GM19468 (cell line): Measurements from ENCODE around the gene DHX36.
A peak's percentile ranks its signal among the peaks of the same experiment; 100 is the strongest.

Source experiments
- ATAC-seq: cut with Tn5 transposase; IDR thresholded peaks from one replicate; pipeline ENCODE4 v1.9.1; 2021; ENCODE audit warnings: mild to moderate bottlenecking, moderate library complexity, moderate number of reproducible peaks; ENCODE audit not compliant: unreplicated experiment; ENCODE audit errors: extremely low read depth

The DHX36 gene

DNA sequence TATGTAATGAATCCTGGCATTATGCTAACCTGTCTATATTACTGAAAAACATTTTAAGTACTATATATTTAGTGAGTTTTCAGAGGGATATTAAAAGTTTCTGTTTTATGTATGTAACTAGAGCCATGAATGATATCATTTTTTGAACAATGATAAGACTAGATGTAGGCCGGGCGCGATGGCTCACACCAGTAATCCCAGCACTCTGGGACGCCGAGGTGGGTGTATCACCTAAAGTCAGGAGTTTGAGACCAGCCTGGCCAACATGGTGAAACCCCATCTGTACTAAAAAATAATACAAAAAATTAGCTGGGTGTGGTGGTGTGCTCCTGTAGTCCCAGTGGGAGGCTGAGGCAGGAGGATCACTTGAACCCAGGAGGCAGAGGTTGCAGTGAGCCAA, 34.1 kb downstream of the DHX36 start:
- no peak for ATAC-seq

DNA sequence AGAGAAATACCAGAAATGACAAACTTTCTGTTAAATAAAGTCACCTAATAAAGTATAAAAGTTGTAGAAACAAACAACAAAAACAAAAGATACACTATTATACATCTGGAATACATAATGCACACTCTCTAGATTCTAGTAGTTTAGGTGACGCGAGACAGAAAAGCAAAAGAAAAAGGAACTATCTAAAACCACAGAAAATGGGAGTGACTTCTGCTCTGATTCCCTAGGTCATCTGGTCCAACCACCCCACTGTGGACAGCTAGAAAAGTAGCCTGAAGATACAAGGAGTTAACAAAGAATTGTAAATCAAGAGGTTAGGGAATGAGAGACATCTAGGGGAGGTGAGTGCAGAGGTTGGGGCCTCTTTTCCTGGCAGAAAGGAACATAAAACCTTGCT, 39.1 kb downstream of the DHX36 start:
- peak; percentile 62 for ATAC-seq

DNA sequence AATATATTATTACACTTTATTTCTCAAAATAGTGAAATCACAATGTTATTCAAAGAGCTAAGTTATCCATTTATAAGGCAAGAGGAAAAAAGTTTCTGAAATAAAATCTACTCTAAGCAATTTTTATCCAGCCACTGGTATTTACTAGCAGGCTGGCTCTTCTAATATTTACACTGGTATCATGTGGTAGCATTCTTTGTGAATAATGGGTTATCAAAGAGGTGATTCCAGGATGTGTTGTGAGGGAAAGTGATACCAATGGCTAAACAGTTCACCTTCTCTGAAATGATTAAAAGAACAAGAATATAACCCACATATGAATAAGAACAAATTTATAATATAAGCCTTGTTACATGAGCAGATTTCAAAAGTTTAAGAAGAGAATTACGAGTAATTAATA, 44.1 kb downstream of the DHX36 start:
- ATAC-seq = no peak

DNA sequence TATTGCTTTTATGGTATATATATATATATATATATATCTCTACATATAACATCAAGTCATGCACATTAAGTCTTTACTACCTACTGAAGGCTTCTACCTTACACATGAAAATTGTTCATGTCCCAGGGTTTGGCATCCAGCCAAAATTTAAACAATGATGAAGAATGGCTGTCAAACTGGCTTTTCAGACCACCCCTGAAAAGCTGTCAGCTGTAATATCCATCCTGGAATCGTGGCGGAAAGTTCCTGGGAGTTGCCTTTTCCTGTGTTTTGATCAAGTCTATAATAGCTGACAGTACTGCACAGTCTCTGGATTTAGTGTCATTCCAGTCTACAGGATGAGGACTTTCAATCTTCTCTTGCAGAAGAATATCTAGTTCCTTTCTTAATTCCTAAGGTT, 48.3 kb downstream of the DHX36 start:
- no peak for ATAC-seq

- ATAC-seq = no peak
These were observed 49.0 kb downstream of the DHX36 start for GRCh38 chr3:154275292-154275691.

DNA sequence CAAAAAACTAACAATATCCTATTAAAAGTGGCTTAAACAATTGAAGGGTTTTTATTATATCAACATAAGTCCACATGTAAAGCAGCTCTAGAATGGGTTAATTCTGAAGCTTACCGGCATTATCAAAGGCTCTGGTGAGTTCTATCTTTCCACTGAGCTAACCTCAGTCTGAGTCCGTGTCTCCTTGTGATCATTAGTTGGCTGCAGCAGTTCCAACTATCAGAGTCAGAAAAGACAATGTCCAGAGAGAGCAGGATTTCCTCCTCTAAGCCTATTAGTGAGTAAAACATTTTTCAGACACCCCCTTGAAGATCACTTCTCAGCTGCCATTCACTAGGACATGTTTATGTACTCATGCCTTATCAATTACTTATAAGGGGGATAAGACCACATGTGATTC, 49.9 kb downstream of the DHX36 start:
- ATAC-seq = no peak

- no peak for ATAC-seq
These were observed 50.9 kb downstream of the DHX36 start for GRCh38 chr3:154273381-154273780.

DNA sequence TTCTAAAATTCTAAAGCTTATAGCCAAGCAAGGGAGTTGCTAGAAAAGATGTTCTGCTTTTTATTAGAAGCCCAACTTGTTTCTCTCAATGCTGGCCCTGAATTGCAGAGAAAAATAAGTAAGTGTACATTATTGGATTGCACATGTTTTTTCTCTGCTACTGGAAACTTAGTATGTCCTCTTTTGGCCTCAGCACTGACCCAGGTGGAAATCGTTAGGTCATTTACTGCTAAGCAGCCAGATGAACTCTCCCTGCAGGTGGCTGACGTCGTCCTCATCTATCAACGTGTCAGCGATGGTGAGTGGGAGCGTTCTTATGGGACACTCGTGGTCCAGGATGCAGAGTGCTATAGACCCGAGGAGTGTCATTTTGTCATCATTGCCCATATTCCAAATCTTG, 69.8 kb downstream of the DHX36 start:
- ATAC-seq = no peak

GRCh38 chr3:154252759-154253638, 71.3 kb downstream of the DHX36 start:
- ATAC-seq = peak; percentile 96

GRCh38 chr3:154251610-154252009, 72.7 kb downstream of the DHX36 start:
- ATAC-seq = no peak

DNA sequence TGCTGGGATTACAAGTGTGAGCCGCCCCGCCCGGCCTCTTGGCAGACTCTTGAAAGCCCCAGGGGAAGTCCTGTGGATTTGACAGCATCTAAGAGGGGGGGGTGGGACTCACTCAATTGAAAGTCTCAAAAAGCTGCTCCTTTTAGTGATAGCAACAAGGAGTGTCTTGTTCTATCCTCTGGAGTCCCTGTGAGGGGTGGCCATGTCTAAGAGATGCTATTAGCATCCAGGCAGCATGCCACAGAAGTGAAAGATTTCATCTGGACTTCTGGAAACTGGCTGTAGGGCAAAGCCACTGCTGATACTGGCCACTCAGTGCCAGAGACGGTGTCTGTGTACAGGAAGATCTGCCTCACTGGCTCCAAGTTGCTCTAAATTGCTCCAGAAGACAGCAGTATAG, 74.0 kb downstream of the DHX36 start:
- ATAC-seq = no peak

- ATAC-seq = no peak
These were observed 76.4 kb downstream of the DHX36 start for GRCh38 chr3:154247806-154248415.

DNA sequence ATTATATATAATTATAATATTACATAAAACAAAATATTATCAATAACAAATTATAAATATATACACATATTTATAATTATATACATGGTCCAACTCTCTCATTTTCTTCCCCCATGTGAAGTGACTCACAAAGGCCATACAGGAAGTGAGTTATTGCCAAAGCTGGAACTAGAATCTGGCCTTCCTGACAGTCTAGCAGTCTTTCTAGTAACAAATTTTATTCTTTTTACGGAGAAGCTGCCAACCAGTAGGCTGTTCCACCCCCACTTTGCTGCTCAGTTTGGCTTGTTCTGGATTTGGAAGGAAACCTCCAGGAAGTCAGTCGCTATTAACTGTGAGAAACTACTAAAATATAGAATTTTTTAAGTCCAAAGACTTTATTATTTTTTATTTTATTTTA, 79.6 kb downstream of the DHX36 start:
- no peak for ATAC-seq

GRCh38 chr3:154243353-154243752, 80.9 kb downstream of the DHX36 start:
- ATAC-seq = no peak

DNA sequence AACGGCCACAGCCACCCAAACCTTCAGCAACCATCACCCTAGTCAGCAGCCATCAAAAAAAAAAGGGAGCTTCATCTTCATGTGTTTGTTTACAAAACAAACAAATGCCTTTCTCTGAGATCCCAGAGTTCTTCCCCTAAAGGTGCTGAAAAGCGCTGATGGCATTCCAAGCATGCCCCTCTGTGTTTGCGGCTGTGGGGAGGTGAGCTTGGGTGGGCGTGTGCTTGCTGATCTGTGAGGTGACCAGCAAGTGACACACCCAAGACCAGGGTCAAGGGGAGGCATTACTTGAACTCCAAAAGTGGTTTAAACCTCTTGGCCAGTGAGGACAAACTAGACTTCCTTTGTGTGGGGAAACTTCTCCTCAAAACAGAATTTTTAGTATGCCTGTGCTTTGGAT, 81.5 kb downstream of the DHX36 start:
- ATAC-seq = no peak

DNA sequence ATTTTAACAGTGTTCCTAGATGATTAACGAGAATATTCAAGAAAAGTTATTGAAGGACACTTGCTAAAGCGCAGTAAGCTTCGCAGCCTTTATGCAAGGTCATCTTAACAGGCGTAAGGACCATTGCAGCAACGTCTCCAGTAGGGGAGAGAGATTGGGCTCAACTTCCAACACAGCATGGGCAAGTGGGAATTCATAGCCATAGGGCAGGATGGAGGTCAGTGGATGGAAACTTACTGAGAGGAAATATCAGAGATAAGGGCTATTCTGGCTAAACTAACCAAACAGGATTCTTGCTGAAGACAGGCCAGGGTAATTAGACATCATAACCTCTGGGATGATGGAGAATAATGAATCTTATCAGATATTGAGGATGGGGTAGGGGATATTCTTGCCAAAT, 82.8 kb downstream of the DHX36 start:
- ATAC-seq = no peak

DNA sequence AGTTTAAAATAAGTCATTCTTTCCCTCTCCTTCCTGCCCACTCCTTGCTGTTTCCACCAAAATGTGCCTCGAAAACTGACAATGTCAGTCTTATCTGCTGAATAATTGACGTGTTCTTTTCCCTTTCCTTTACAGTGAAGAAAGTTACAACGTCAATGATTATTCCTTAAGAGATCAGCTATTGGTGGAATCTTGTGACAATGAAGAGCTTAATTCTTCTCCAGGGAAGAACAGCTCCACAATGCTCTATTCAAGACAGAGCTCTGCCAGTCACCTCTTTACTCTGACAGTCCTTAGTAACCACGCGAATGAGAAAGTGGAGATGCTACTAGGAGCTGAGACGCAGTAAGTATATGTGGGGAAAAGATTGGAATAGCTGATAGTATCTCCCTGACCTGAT, 84.1 kb downstream of the DHX36 start:
- no peak for ATAC-seq

GRCh38 chr3:154236331-154236730, 88.0 kb downstream of the DHX36 start:
- no peak for ATAC-seq

- no peak for ATAC-seq
These were observed 89.0 kb downstream of the DHX36 start for GRCh38 chr3:154235330-154235729.

GRCh38 chr3:154229217-154229590, 95.1 kb downstream of the DHX36 start:
- no peak for ATAC-seq

DNA sequence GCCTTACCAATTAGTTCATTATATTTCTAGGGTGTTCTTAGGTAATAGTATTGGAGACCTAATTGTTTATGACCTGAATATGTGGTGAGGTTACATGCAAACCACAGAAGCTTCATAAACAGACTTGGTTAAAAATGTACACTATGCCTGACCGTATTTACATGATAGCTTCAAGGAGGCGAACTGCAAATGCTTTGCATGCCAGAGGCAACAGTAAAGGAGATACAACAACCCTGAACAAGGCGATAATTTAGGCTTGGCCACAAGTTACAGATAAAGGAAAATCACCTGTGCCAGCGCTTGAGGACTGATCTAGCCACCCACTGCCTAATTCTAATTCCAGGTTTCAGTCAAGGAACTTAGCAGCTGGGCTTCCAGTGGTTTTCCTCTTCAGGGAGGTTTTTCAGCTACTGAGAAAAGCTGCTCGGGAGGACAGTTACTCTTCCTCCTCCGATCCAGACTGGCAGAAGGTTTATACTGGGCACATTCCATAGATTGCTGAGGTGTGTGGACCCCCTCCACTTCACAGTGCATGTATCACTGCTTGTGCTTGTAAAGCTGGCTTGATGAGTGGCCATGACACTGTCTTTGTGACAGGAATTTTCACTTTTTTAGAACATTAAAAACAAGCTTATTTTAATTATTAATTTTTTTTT, 95.6 kb downstream of the DHX36 start:
- ATAC-seq = no peak
